ENCODE measurements around the gene HNRNPUL1. TPM values are rescaled to one million over a fixed set of nuclear protein-coding genes. Genes with fewer than 3 reads are reported as not detected.

HNRNPUL1 gene
- total RNA-seq, 1 experiment from 2014 or later = 315 TPM

DNA sequence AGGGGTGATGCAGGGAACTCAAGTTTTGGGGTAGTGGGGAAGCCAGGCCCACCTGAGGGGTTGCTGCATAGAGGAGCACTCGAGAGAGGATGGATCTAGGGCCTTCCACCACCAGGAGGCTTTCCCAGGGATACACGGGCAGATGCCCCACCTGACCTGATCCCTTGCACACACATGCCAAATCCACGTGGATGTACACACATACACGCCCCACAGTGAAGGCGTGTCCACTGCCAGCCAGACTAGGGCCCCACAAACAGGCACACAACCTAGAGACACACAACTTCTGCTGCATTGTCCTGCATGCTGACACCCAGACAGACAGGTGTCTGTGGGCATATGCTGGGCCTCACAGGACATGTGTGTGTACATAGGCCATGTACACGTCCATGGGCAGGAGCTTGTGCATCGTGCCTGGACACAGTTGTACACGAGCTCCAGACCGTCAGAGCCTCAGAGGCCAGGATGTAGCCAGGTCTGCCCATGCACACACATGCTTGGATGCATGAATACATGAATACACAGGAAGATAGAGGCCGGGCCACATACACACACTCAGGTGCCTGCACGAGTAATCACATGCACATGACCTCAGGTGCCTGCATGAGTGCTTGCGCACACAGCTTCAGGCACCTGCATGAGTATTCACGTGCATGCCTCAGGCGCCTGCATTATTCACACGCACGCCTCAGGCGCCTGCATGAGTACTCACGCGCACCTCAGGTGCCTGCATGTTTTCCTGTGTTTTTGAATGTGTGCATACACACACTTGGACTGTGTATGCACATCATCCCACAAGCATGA, 54.7 kb downstream of the HNRNPUL1 start:
- no peak overlapping the region for H4K8ac ChIP-seq (replicated peaks; ENCODE audit: insufficient read length, low read depth, low read length)
- H3T11ph ChIP-seq (ENCODE audit: low read length) = no peak overlapping the region
- H4K5ac ChIP-seq (ENCODE audit: insufficient read length, low read depth, low read length) = no peak overlapping the region
- H3K4me3 Mint-ChIP-seq = no peak overlapping the region
- no peak overlapping the region for H2BK120ac ChIP-seq (ENCODE audit: low read depth, low read length, poor library complexity, severe bottlenecking)
- H3K18ac ChIP-seq (ENCODE audit: insufficient read length, low read depth, low read length) = no peak overlapping the region
- H3K27me3 ChIP-seq (ENCODE audit: insufficient read depth, low read length) = no peaks in the 10 kb centered on the region
- no peak overlapping the region for H3K9ac ChIP-seq (ENCODE audit: extremely low read depth, insufficient read length, low read length)
- no peak overlapping the region for H3K27ac ChIP-seq (ENCODE audit: insufficient read length, low read depth, low read length)
- H3K36me3 Mint-ChIP-seq (ENCODE audit: insufficient read depth in 1 of 3, low read depth in 3 of 3) = peaks cover 25 to 71% (median 64%) of the 10 kb centered on the region in 3 experiments
- no peak overlapping the region for H3K14ac ChIP-seq (ENCODE audit: insufficient read depth, low read length)
- H2BK20ac ChIP-seq (ENCODE audit: low read depth, low read length, poor library complexity, severe bottlenecking) = no peak overlapping the region
- H3K9me3 Mint-ChIP-seq = no peaks in the 10 kb centered on the region; a peak in 1 of 5 replicates
- H2BK15ac ChIP-seq (ENCODE audit: low read depth, low read length) = no peak overlapping the region
- no peaks in the 10 kb centered on the region for H4K20me1 ChIP-seq (ENCODE audit: control insufficient read depth, insufficient read depth, insufficient read length)
- H2BK5ac ChIP-seq (ENCODE audit: insufficient read length, low read length) = no peak overlapping the region
- TF ChIP-seq, protein P1, sequence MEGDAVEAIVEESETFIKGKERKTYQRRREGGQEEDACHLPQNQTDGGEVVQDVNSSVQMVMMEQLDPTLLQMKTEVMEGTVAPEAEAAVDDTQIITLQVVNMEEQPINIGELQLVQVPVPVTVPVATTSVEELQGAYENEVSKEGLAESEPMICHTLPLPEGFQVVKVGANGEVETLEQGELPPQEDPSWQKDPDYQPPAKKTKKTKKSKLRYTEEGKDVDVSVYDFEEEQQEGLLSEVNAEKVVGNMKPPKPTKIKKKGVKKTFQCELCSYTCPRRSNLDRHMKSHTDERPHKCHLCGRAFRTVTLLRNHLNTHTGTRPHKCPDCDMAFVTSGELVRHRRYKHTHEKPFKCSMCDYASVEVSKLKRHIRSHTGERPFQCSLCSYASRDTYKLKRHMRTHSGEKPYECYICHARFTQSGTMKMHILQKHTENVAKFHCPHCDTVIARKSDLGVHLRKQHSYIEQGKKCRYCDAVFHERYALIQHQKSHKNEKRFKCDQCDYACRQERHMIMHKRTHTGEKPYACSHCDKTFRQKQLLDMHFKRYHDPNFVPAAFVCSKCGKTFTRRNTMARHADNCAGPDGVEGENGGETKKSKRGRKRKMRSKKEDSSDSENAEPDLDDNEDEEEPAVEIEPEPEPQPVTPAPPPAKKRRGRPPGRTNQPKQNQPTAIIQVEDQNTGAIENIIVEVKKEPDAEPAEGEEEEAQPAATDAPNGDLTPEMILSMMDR (conservative IDR thresholded peaks at IDR 0.05) = no peak
- H2BK12ac ChIP-seq (ENCODE audit: insufficient read length, low read depth, low read length) = no peak overlapping the region
- H3K79me1 ChIP-seq (ENCODE audit: insufficient read depth, low read depth, low read length, poor library complexity, severe bottlenecking) = no peaks in the 10 kb centered on the region
- H3K23me2 ChIP-seq (ENCODE audit: insufficient read length, low read depth, low read length, poor library complexity, severe bottlenecking) = no peaks in the 10 kb centered on the region
- DNase-seq = no peak
- no peaks in the 10 kb centered on the region for H3K79me2 ChIP-seq (ENCODE audit: insufficient read depth, low read length)
- WGBS (ENCODE audit: extremely low coverage, insufficient read length, low lambda C conversion rate) = no CpG with 5 or more reads among the region's 19 CpGs
- no peaks in the 10 kb centered on the region for H3K27me3 Mint-ChIP-seq (ENCODE audit: low read depth)
- H3K4me1 ChIP-seq (ENCODE audit: insufficient read depth, low read length) = no peaks in the 10 kb centered on the region; the same call in 1 of the 2 replicates
- H3K4me1 Mint-ChIP-seq = peaks cover 16 to 20% of the 10 kb centered on the region in 2 experiments
- no peak overlapping the region for H3K4ac ChIP-seq (ENCODE audit: low read depth, low read length)
- H4K91ac ChIP-seq (ENCODE audit: insufficient read length, low read depth, low read length) = no peak overlapping the region
- no peaks in the 10 kb centered on the region for H3K9me3 ChIP-seq (ENCODE audit: control insufficient read depth, low read depth, low read length)
- H3K4me2 ChIP-seq (ENCODE audit: insufficient read depth, insufficient read length, low read length) = no peak overlapping the region
- no peak overlapping the region for H3K56ac ChIP-seq (ENCODE audit: insufficient read length, low read depth, low read length)
- no peak overlapping the region for H3K27ac Mint-ChIP-seq
- H3K23ac ChIP-seq (ENCODE audit: insufficient read length, low read depth, low read length) = no peak overlapping the region
- H2AFZ ChIP-seq (ENCODE audit: low read length) = no peak overlapping the region
- no peak overlapping the region for H2AK5ac ChIP-seq (ENCODE audit: insufficient read length, low read length)

Data from H9 (cell line).